Hepatocyte (in vitro differentiated cells): ENCODE measurements around the gene GRB14. TPM values are rescaled to one million over a fixed set of nuclear protein-coding genes. Genes with fewer than 3 reads are reported as not detected.

ENCODE experiments used
- DNase-seq: peaks from one replicate; pipeline ENCODE4 v3.0.0-alpha.2; 2016; ENCODE audit warnings: low spot score
- H2AFZ ChIP-seq: fragments of 200-600 bp; sonication (generic); 2 replicates; pipeline ENCODE4 v1.6.0; 2016; ENCODE audit warnings: antibody characterized with exemption, mild to moderate bottlenecking
- H3K27ac ChIP-seq: fragments of 200-600 bp; sonication (generic); 2 replicates; pipeline ENCODE4 v1.5.1; 2016; ENCODE audit warnings: mild to moderate bottlenecking
- H3K27me3 ChIP-seq: fragments of 200-600 bp; sonication (generic); 2 replicates; pipeline ENCODE4 v1.6.1; 2016
- H3K36me3 ChIP-seq: fragments of 200-600 bp; sonication (generic); replicated peaks from 2 replicates; pipeline ENCODE4 v1.5.1; 2016; ENCODE audit warnings: low read depth; ENCODE audit not compliant: insufficient read depth
- H3K4me1 ChIP-seq: fragments of 200-600 bp; sonication (generic); 2 replicates; pipeline ENCODE4 v1.5.1; 2016; ENCODE audit warnings: mild to moderate bottlenecking, moderate library complexity; ENCODE audit not compliant: insufficient read depth
- H3K4me2 ChIP-seq: fragments of 200-600 bp; sonication (generic); 2 replicates; pipeline ENCODE4 v1.6.0; 2016
- H3K4me3 ChIP-seq: fragments of 200-600 bp; sonication (generic); 2 replicates; pipeline ENCODE4 v1.5.1; 2016; ENCODE audit warnings: mild to moderate bottlenecking
- H3K79me2 ChIP-seq: fragments of 200-600 bp; sonication (generic); 2 replicates; pipeline ENCODE4 v1.6.0; 2017; ENCODE audit warnings: mild to moderate bottlenecking
- H3K9me2 ChIP-seq: fragments of 200-600 bp; sonication (generic); replicated peaks from 2 replicates; pipeline ENCODE4 v1.6.0; 2017; ENCODE audit warnings: mild to moderate bottlenecking; ENCODE audit not compliant: insufficient read depth
- H3K9me3 ChIP-seq: fragments of 200-600 bp; sonication (generic); 2 replicates; pipeline ENCODE4 v1.5.1; 2016; ENCODE audit warnings: low read depth, mild to moderate bottlenecking
- H4K20me1 ChIP-seq: fragments of 200-600 bp; sonication (generic); 2 replicates; pipeline ENCODE4 v1.6.0; 2016; ENCODE audit warnings: mild to moderate bottlenecking; ENCODE audit not compliant: insufficient read depth, poor library complexity, severe bottlenecking
- CTCF ChIP-seq: fragments of 200-600 bp; sonication (generic); IDR thresholded peaks from 2 replicates; pipeline ENCODE4 v1.5.1; 2016; ENCODE audit warnings: antibody characterized with exemption, mild to moderate bottlenecking; ENCODE audit not compliant: poor library complexity
- EZH2 ChIP-seq: fragments of 200-600 bp; sonication (generic); IDR thresholded peaks from 2 replicates; pipeline ENCODE4 v1.6.1; 2016; ENCODE audit warnings: antibody characterized with exemption, mild to moderate bottlenecking, borderline replicate concordance
- EZH2phosphoT487 ChIP-seq: fragments of 200-600 bp; sonication (generic); IDR thresholded peaks from one replicate; pipeline ENCODE4 v1.6.1; 2018; ENCODE audit warnings: antibody characterized with exemption, mild to moderate bottlenecking, low read depth, moderate library complexity; ENCODE audit not compliant: unreplicated experiment, severe bottlenecking
- WGBS: methylation state at CpG from one replicate; pipeline ENCODE4 v1.1.6; 2016; ENCODE audit warnings: low lambda C conversion rate; ENCODE audit errors: missing lambda C conversion rate; 5-methylcytosine and 5-hydroxymethylcytosine counted together
- polyA plus RNA-seq: library from polyadenylated mRNA; unstranded; fragments of >200 nt; fragmentation: Nextera tagmentation; extraction: Ambion mirVana; gene quantifications from 2 replicates; pipeline ENCODE4 v1.2.1, GENCODE V29; 2016
- total RNA-seq: library from RNA; depleted of rRNA; stranded (reverse); fragments of >200 nt; gene quantifications from 2 replicates; pipeline ENCODE4 v1.2.3, GENCODE V29; 2014

GRB14 gene
- total and polyA plus RNA-seq, 2 experiments from 2014 or later, result 4.2 to 4.5 TPM

GRCh38 chr2:164453656-164454305, 167.5 kb downstream of the GRB14 start:
- H3K4me2 ChIP-seq, result no peak overlapping the region
- H3K4me3 ChIP-seq, result no peak overlapping the region
- H3K27ac ChIP-seq, result no peak overlapping the region
- WGBS, result 82% methylated on average over 5 of the region's 5 CpGs
- no peaks in the 10 kb centered on the region for H3K9me2 ChIP-seq
- H4K20me1 ChIP-seq, result no peaks in the 10 kb centered on the region
- peaks cover 3% of the 10 kb centered on the region for H3K27me3 ChIP-seq
- H3K36me3 ChIP-seq, result no peaks in the 10 kb centered on the region
- TF ChIP-seq EZH2phosphoT487, result no peak
- TF ChIP-seq CTCF, result no peak
- TF ChIP-seq EZH2, result no peak
- no peaks in the 10 kb centered on the region for H3K79me2 ChIP-seq
- DNase-seq, result no peak
- no peaks in the 10 kb centered on the region for H3K4me1 ChIP-seq
- no peak overlapping the region for H2AFZ ChIP-seq
- H3K9me3 ChIP-seq, result no peaks in the 10 kb centered on the region

- TF ChIP-seq CTCF, result no peak
- no peak for TF ChIP-seq EZH2phosphoT487
- TF ChIP-seq EZH2, result no peak
- no peak overlapping the region for H3K27ac ChIP-seq
- H3K9me2 ChIP-seq, result no peaks in the 10 kb centered on the region
- H2AFZ ChIP-seq, result no peak overlapping the region
- no peaks in the 10 kb centered on the region for H3K4me1 ChIP-seq
- H3K36me3 ChIP-seq, result no peaks in the 10 kb centered on the region
- no peaks in the 10 kb centered on the region for H4K20me1 ChIP-seq
- 87% methylated on average over 2 of the region's 2 CpGs for WGBS
- H3K27me3 ChIP-seq, result peaks cover 3% of the 10 kb centered on the region
- no peaks in the 10 kb centered on the region for H3K9me3 ChIP-seq
- no peak overlapping the region for H3K4me3 ChIP-seq
- H3K4me2 ChIP-seq, result no peak overlapping the region
- no peaks in the 10 kb centered on the region for H3K79me2 ChIP-seq
- no peak for DNase-seq
These were observed 171.0 kb downstream of the GRB14 start for GRCh38 chr2:164450278-164450677.

- Histone ChIP-seq H3K9me3 (no peaks in the 10 kb centered on the region), H3K27me3 (peaks cover 3% of the 10 kb centered on the region), H2AFZ (no peak overlapping the region), H3K4me2 (no peak overlapping the region), H3K4me3 (no peak overlapping the region), H3K27ac (no peak overlapping the region), H3K36me3 (no peaks in the 10 kb centered on the region), H3K4me1 (no peaks in the 10 kb centered on the region), H3K9me2 (no peaks in the 10 kb centered on the region), H4K20me1 (no peaks in the 10 kb centered on the region), H3K79me2 (no peaks in the 10 kb centered on the region)
- TF ChIP-seq EZH2phosphoT487, result no peak
- TF ChIP-seq CTCF, result no peak
- TF ChIP-seq EZH2, result no peak
- WGBS, result 83% methylated on average over 5 of the region's 5 CpGs
- DNase-seq, result no peak
These were observed 171.6 kb downstream of the GRB14 start for GRCh38 chr2:164449706-164450105.

GRCh38 chr2:164447660-164448059, 173.6 kb downstream of the GRB14 start:
- TF ChIP-seq EZH2 (no peak), EZH2phosphoT487 (no peak), CTCF (no peak)
- Histone ChIP-seq H3K27me3 (no peaks in the 10 kb centered on the region), H3K4me3 (no peak overlapping the region), H3K4me2 (no peak overlapping the region), H3K79me2 (no peaks in the 10 kb centered on the region), H3K9me2 (no peaks in the 10 kb centered on the region), H3K27ac (no peak overlapping the region), H3K4me1 (no peaks in the 10 kb centered on the region), H3K36me3 (no peaks in the 10 kb centered on the region), H4K20me1 (no peaks in the 10 kb centered on the region), H2AFZ (no peak overlapping the region), H3K9me3 (no peaks in the 10 kb centered on the region)
- WGBS, result 82% methylated on average over 5 of the region's 5 CpGs
- DNase-seq, result no peak
